HCT116 (cell line): Measurements from ENCODE around the gene MRPL34. TPM values are rescaled to one million over a fixed set of nuclear protein-coding genes. Genes with fewer than 3 reads are reported as not detected.

Experiments
- ATAC-seq: fragments of 200-7000 bp; cut with Tn5 transposase; 2 replicates; pipeline ENCODE4 v1.9.1; 2020; ENCODE audit warnings: mild to moderate bottlenecking, moderate library complexity
- BruUV-seq: library from RNA; stranded (reverse); fragments of 400-500 nt; replicated peaks from 2 replicates; lab custom pipeline; 2021; lab: Mats Ljungman, UMichigan
- CTCF ChIA-PET: fragments of 300-600 bp; sonication (Branson Sonifier 250); formaldehyde crosslinking; loops from one replicate; lab custom pipeline; 2021; ENCODE audit warnings: antibody characterized with exemption; lab: Charles Lee
- POLR2A ChIA-PET: fragments of 300-600, 350-600 bp; sonication (Branson Sonifier 250); formaldehyde crosslinking; loops from one replicate; lab custom pipeline; 2021; ENCODE audit warnings: antibody characterized with exemption; lab: Charles Lee
- RAD21 ChIA-PET, 2 experiments: fragments of 300-600 bp; sonication (Branson Sonifier 250); formaldehyde crosslinking; loops; one replicate each; lab custom pipeline; 2023; ENCODE audit warnings: low total read pairs in 2 of 2; ENCODE audit not compliant: uncharacterized antibody in 2 of 2, unreplicated experiment in 2 of 2, low non-redundant PET in 1 of 2; lab: Charles Lee
- DNase-seq: peaks from one replicate; pipeline ENCODE4 v3.0.0-alpha.2; 2010; ENCODE audit warnings: low read depth, low spot score
- H2AFZ ChIP-seq: fragments of 200-600 bp; shearing (Covaris generic), sonication (generic); 2 replicates; pipeline ENCODE4 v1.6.1; 2017; ENCODE audit warnings: low read depth, mixed run types, mixed read lengths, antibody characterized with exemption, low read length; ENCODE audit not compliant: poor library complexity, severe bottlenecking
- H3K27ac ChIP-seq: 2 replicates; pipeline ENCODE4 v1.5.1; 2012; ENCODE audit warnings: low read depth, low read length
- H3K27me3 ChIP-seq: fragments of 200-600 bp; sonication (generic); 2 replicates; pipeline ENCODE4 v1.6.1; 2016; ENCODE audit warnings: mixed run types, low read length, mixed read lengths; ENCODE audit not compliant: insufficient read depth
- H3K36me3 ChIP-seq, 2 experiments: fragments of 200-500 bp in 1 of 2; fragments of 200-600 bp in 1 of 2; sonication (Bioruptor generic) in 1 of 2; sonication (generic) in 1 of 2; 2 replicates each; pipeline versions ENCODE4 v1.5.1 to v1.6.1; 2014 to 2016; ENCODE audit warnings: low read length in 2 of 2, inconsistent platforms in 1 of 2, mixed read lengths in 1 of 2, mixed run types in 1 of 2; ENCODE audit not compliant: insufficient read depth in 2 of 2, control insufficient read depth in 1 of 2
- H3K4me1 ChIP-seq, 2 experiments: fragments of 200-600 bp in 1 of 2; sonication (generic) in 1 of 2; 2 replicates each; pipeline versions ENCODE4 v1.5.1 to v1.6.1; 2012 to 2017; ENCODE audit warnings: low read length in 2 of 2, inconsistent platforms in 1 of 2, mild to moderate bottlenecking in 1 of 2, mixed read lengths in 1 of 2, mixed run types in 1 of 2, moderate library complexity in 1 of 2; ENCODE audit not compliant: insufficient read depth in 2 of 2, control insufficient read depth in 1 of 2
- H3K4me2 ChIP-seq: fragments of 200-600 bp; sonication (generic); 2 replicates; pipeline ENCODE4 v1.6.1; 2017; ENCODE audit warnings: mixed run types, low read length, mixed read lengths
- H3K4me3 ChIP-seq, 2 experiments: fragments of 200-600 bp in 1 of 2; sonication (generic) in 1 of 2; replicated peaks in 1 of 2; 2 replicates each; pipeline ENCODE4 v1.5.1; 2011 to 2016; ENCODE audit warnings: low read length in 2 of 2, control low read depth in 1 of 2, low read depth in 1 of 2, mild to moderate bottlenecking in 1 of 2, mixed read lengths in 1 of 2, mixed run types in 1 of 2
- H3K79me2 ChIP-seq: fragments of 200-600 bp; sonication (generic); 2 replicates; pipeline ENCODE4 v1.6.1; 2017; ENCODE audit warnings: mild to moderate bottlenecking, mixed run types, low read length, moderate library complexity, mixed read lengths; ENCODE audit not compliant: insufficient read depth
- H3K9ac ChIP-seq: fragments of 200-600 bp; sonication (generic); 2 replicates; pipeline ENCODE4 v1.6.1; 2016; ENCODE audit warnings: low read length, mixed read lengths
- H3K9me2 ChIP-seq: fragments of 200-600 bp; sonication (generic), shearing (Covaris generic); 2 replicates; pipeline ENCODE4 v1.6.1; 2017; ENCODE audit warnings: mixed run types, mild to moderate bottlenecking, moderate library complexity; ENCODE audit not compliant: insufficient read depth
- H3K9me3 ChIP-seq, 2 experiments: fragments of 200-500 bp in 1 of 2; fragments of 200-600 bp in 1 of 2; sonication (Bioruptor generic) in 1 of 2; sonication (generic) in 1 of 2; 2 replicates each; pipeline ENCODE4 v1.6.1; 2014 to 2017; ENCODE audit warnings: low read length in 2 of 2, mixed read lengths in 2 of 2, inconsistent platforms in 1 of 2, low read depth in 1 of 2, mild to moderate bottlenecking in 1 of 2, mixed run types in 1 of 2, moderate library complexity in 1 of 2; ENCODE audit not compliant: control insufficient read depth in 1 of 2, insufficient read depth in 1 of 2
- H4K20me1 ChIP-seq: fragments of 200-600 bp; sonication (generic), shearing (Covaris generic); 2 replicates; pipeline ENCODE4 v1.6.1; 2017; ENCODE audit warnings: mixed run types, mild to moderate bottlenecking, moderate library complexity; ENCODE audit not compliant: insufficient read depth
- FOSL1 ChIP-seq: IDR thresholded peaks from 2 replicates; pipeline ENCODE4 v1.6.1; 2012; ENCODE audit warnings: low read depth
- JUND ChIP-seq: IDR thresholded peaks from 2 replicates; pipeline ENCODE4 v1.6.1; 2012
- SIN3A ChIP-seq: IDR thresholded peaks from 2 replicates; pipeline ENCODE4 v1.6.1; 2012; ENCODE audit warnings: low read depth
- SP1 ChIP-seq: IDR thresholded peaks from 2 replicates; pipeline ENCODE4 v1.6.1; 2012; ENCODE audit warnings: low read depth
- ZBTB33 ChIP-seq: IDR thresholded peaks from 2 replicates; pipeline ENCODE4 v1.6.1; 2011; ENCODE audit warnings: mild to moderate bottlenecking, low read length, moderate library complexity; ENCODE audit not compliant: insufficient replicate concordance; ENCODE audit errors: extremely low read depth
- intact Hi-C: fragments of 100-400 bp; cut with micrococcal nuclease; formaldehyde crosslinking; loops from 2 replicates; pipeline ENCODE4 v1.10.0; 2022
- total RNA-seq: library from RNA; stranded (reverse); gene quantifications from one replicate; pipeline ENCODE4 v1.2.1, GENCODE V29; 2021; ENCODE audit not compliant: unreplicated experiment

The MRPL34 gene
- total RNA-seq, 1 experiment from 2014 or later: 114 TPM

GRCh38 chr19:17256130-17256529, 49.5 kb upstream of the MRPL34 start:
- POLR2A ChIA-PET: no interaction called here
- BruUV-seq: no TSS peak

More at GRCh38 chr19:17256130-17256529, 49.5 kb upstream of the MRPL34 start:
- TF ChIP-seq JUND (no peak), SP1 (no peak), FOSL1 (no peak), ZBTB33 (no peak), SIN3A (no peak)
- Histone ChIP-seq H3K4me3 (no peak overlapping the region), H2AFZ (no peak overlapping the region), H3K4me2 (no peak overlapping the region), H4K20me1 (no peaks in the 10 kb centered on the region), H3K9ac (no peak overlapping the region), H3K27me3 (no peaks in the 10 kb centered on the region), H3K9me3 (no peaks in the 10 kb centered on the region), H3K36me3 (no peaks in the 10 kb centered on the region), H3K79me2 (no peaks in the 10 kb centered on the region), H3K9me2 (no peaks in the 10 kb centered on the region), H3K4me1 (peaks cover 0 to 12% of the 10 kb centered on the region in 2 experiments; a peak in 3 of 4 replicates), H3K27ac (no peak overlapping the region)
- no peak for DNase-seq
- RAD21 ChIA-PET: no interaction called here
- ATAC-seq: no peak
- CTCF ChIA-PET: no interaction called here
- intact Hi-C loops: no loop called here
